Spleen (tissue), 11 donors: Measurements from ENCODE around the gene SPTAN1. TPM values are rescaled to one million over a fixed set of nuclear protein-coding genes. Genes with fewer than 3 reads are reported as not detected.

ENCODE experiments used
- DNase-seq: peaks from one replicate; pipeline ENCODE4 v3.0.0-alpha.2; 2020
- H3K27ac ChIP-seq, 8 donors: fragments of 200-600 bp; sonication (generic) in 7 of 8; 1 replicate in 4 of 8; 2 replicates in 4 of 8; pipeline versions ENCODE4 v1.5.0 to v1.8.0; 2016 to 2021; ENCODE audit warnings: inconsistent platforms in 4 of 8, mild to moderate bottlenecking in 4 of 8, moderate library complexity in 1 of 8
- H3K27me3 ChIP-seq, 7 donors: fragments of 200-600 bp; sonication (generic) in 6 of 7; replicated peaks in 1 of 7; 1 replicate in 4 of 7; 2 replicates in 3 of 7; pipeline versions ENCODE4 v1.5.0 to v1.8.0; 2016 to 2021; ENCODE audit warnings: inconsistent platforms in 3 of 7, mild to moderate bottlenecking in 1 of 7
- H3K36me3 ChIP-seq, 6 donors: fragments of 200-600 bp; sonication (generic) in 5 of 6; 1 replicate in 4 of 6; 2 replicates in 2 of 6; pipeline versions ENCODE4 v1.5.0 to v1.8.0; 2016 to 2021; ENCODE audit warnings: inconsistent platforms in 2 of 6
- H3K4me1 ChIP-seq, 6 donors: fragments of 200-600 bp; sonication (generic) in 5 of 6; 1 replicate in 3 of 6; 2 replicates in 3 of 6; pipeline versions ENCODE4 v1.5.0 to v1.8.0; 2016 to 2021; ENCODE audit warnings: inconsistent platforms in 3 of 6
- H3K4me3 ChIP-seq, 8 donors: fragments of 200-600 bp; sonication (generic) in 7 of 8; 1 replicate in 4 of 8; 2 replicates in 4 of 8; pipeline versions ENCODE4 v1.5.0 to v1.8.0; 2016 to 2021; ENCODE audit warnings: inconsistent platforms in 4 of 8, mild to moderate bottlenecking in 4 of 8, moderate library complexity in 2 of 8
- H3K9me3 ChIP-seq, 8 donors: fragments of 200-600 bp; sonication (generic) in 7 of 8; 1 replicate in 4 of 8; 2 replicates in 4 of 8; pipeline versions ENCODE4 v1.5.0 to v1.8.0; 2016 to 2021; ENCODE audit warnings: inconsistent platforms in 4 of 8
- POLR2A ChIP-seq, 3 donors: fragments of 450-650 bp; IDR thresholded peaks; one replicate each; pipeline ENCODE4 v1.5.1; 2017; ENCODE audit warnings: antibody characterized with exemption in 3 of 3, mild to moderate bottlenecking in 1 of 3
- POLR2AphosphoS5 ChIP-seq, 3 donors: sonication (generic); formaldehyde crosslinking; IDR thresholded peaks; one replicate each; pipeline ENCODE4 v1.5.1; 2017; ENCODE audit warnings: antibody characterized with exemption in 3 of 3
- WGBS, 5 donors: extraction: QIAGEN DNeasy Blood & Tissue Kit in 3 of 5; methylation state at CpG; one replicate each; pipeline versions ENCODE4 v1.1.5 to v1.1.7; 2013 to 2018; 5-methylcytosine and 5-hydroxymethylcytosine counted together
- intact Hi-C: fragments of 100-400 bp; cut with DNase I; formaldehyde crosslinking; loops from one replicate; pipeline ENCODE4 v1.15.0; 2023; ENCODE audit warnings: low total_unique reads
- polyA plus RNA-seq, 3 donors: library from polyadenylated mRNA; stranded (reverse); fragments of 200-250 nt; gene quantifications; one replicate each; pipeline ENCODE4 v1.2.1, GENCODE V29; 2013
- total RNA-seq, 7 donors: library from RNA; depleted of rRNA in 3 of 7; stranded (reverse); fragments of >200 nt in 3 of 7; fragmentation: NEBNext Ultra II Directional in 4 of 7; extraction: Animal tissue kit (Norgen Biotek cat#: 25700) in 4 of 7; gene quantifications; one replicate each; pipeline versions ENCODE4 v1.1.0 to v1.2.1, GENCODE V29; 2016 to 2021
- TF ChIP-seq, protein P1 (sequence below), 11 experiments: fragments of 200-600 bp in 7 of 11; fragments of 450-650 bp in 4 of 11; sonication (generic) in 4 of 11; IDR thresholded peaks in 8 of 11; conservative IDR thresholded peaks in 3 of 11; 1 replicate in 7 of 11; 2 replicates in 4 of 11; pipeline versions ENCODE4 v1.4.0 to v1.8.0; 2016 to 2021; ENCODE audit warnings: antibody characterized with exemption in 11 of 11, inconsistent platforms in 4 of 11, mild to moderate bottlenecking in 1 of 11
- donor health status: healthy with polysubstance abuse.
- donor health status: DM: no; HTN: no; CAD: no; lungs with moderate emphysema.
- donor health status: DM: no; HTN: no; CAD: no.
- donor health status: Bipolar disorder and iron deficiency.
- donor health status: healthy.
- donor health status: DM: no; HTN: no; CAD: no.
- donor health status: DM: yes; HTN: yes; CAD: no.

Gene SPTAN1
- total and polyA plus RNA-seq, 10 donors: 83.4 to 386 (median 248) TPM

- WGBS, 5 donors: 75 to 92% (median 84%) methylated on average over 5 of the region's 5 CpGs
- TF ChIP-seq POLR2AphosphoS5 (IDR thresholded peaks at IDR 0.05): no peak
- TF ChIP-seq POLR2A (IDR thresholded peaks at IDR 0.05): no peak
- TF ChIP-seq, protein P1, sequence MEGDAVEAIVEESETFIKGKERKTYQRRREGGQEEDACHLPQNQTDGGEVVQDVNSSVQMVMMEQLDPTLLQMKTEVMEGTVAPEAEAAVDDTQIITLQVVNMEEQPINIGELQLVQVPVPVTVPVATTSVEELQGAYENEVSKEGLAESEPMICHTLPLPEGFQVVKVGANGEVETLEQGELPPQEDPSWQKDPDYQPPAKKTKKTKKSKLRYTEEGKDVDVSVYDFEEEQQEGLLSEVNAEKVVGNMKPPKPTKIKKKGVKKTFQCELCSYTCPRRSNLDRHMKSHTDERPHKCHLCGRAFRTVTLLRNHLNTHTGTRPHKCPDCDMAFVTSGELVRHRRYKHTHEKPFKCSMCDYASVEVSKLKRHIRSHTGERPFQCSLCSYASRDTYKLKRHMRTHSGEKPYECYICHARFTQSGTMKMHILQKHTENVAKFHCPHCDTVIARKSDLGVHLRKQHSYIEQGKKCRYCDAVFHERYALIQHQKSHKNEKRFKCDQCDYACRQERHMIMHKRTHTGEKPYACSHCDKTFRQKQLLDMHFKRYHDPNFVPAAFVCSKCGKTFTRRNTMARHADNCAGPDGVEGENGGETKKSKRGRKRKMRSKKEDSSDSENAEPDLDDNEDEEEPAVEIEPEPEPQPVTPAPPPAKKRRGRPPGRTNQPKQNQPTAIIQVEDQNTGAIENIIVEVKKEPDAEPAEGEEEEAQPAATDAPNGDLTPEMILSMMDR (IDR thresholded peaks at IDR 0.05 in 8 of 11, conservative IDR thresholded peaks at IDR 0.05 in 3 of 11): no peak
- Histone ChIP-seq H3K36me3 (peaks cover 0 to 4% (median 0%) of the 10 kb centered on the region in 6 donors), H3K4me1 (peaks cover 44 to 89% (median 70%) of the 10 kb centered on the region in 6 donors), H3K27me3 (no peaks in the 10 kb centered on the region), H3K4me3 (no peak overlapping the region), H3K9me3 (no peaks in the 10 kb centered on the region), H3K27ac (peak overlapping the region in 5 of 8 donors; percentile 0 to 75 (median 12))
- intact Hi-C loops: loop anchor here (10.0 kb wide), 1 partner anchor 52 kb away; the partner anchor contains the start of gene GLE1
- DNase-seq: no peak
Observed at GRCh38 chr9:128556926-128557634, 4.7 kb downstream of the SPTAN1 start.

GRCh38 chr9:128558431-128559310 lies 6.3 kb downstream of the SPTAN1 start:
- no peaks in the 10 kb centered on the region for H3K27me3 ChIP-seq
- H3K4me1 ChIP-seq: peaks cover 43 to 83% (median 64%) of the 10 kb centered on the region in 6 donors
- peak overlapping the region in 1 of 8 donors; percentile 34 for H3K4me3 ChIP-seq
- peak overlapping the region; percentile 15 to 78 (median 72) for H3K27ac ChIP-seq
- peak in 2 of 3 donors; percentile 77 to 82 for TF ChIP-seq POLR2AphosphoS5 (IDR thresholded peaks at IDR 0.05)
- TF ChIP-seq, protein P1 (IDR thresholded peaks at IDR 0.05 in 8 of 11, conservative IDR thresholded peaks at IDR 0.05 in 3 of 11): no peak
- WGBS, 5 donors: 7 to 13% (median 9%) methylated on average over 12 of the region's 12 CpGs
- peak; percentile 82 for DNase-seq
- H3K9me3 ChIP-seq: no peaks in the 10 kb centered on the region
- H3K36me3 ChIP-seq: peaks cover 0 to 13% (median 0%) of the 10 kb centered on the region in 6 donors
- intact Hi-C loops: loop anchor here (10.0 kb wide), 1 partner anchor 54 kb away; the partner anchor contains the start of gene GLE1

DNA sequence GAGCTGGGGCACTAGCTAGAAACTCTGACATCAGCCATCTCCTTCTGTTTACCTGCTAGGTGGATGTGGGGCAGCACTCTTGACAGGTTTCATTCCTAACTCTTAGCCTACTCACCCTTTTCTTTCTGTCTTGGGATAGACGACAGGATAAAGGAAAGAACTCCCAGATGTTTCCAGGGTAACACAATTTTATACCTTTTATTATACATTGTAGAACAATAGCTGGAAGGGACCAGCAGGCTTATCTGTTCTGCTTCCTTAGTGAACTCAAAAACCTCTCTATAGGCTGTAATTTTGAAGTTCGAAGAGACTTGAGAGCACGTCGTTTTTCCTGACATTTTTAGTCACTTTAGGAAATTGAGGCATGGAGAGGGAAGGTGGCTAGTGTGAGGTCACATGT lies 13.2 kb downstream of the SPTAN1 start:
- Histone ChIP-seq H3K4me3 (no peak overlapping the region), H3K27ac (peak overlapping the region in 6 of 8 donors; percentile 40 to 71 (median 60)), H3K4me1 (peaks cover 0 to 39% (median 10%) of the 10 kb centered on the region in 6 donors), H3K36me3 (peaks cover 0 to 60% (median 31%) of the 10 kb centered on the region in 6 donors), H3K9me3 (no peaks in the 10 kb centered on the region), H3K27me3 (no peaks in the 10 kb centered on the region)
- no peak for DNase-seq
- WGBS, 5 donors: 66 to 79% (median 70%) methylated on average over 4 of the region's 4 CpGs
- intact Hi-C loops: no loop called here
- no peak for TF ChIP-seq POLR2A (IDR thresholded peaks at IDR 0.05)
- TF ChIP-seq, protein P1 (IDR thresholded peaks at IDR 0.05 in 8 of 11, conservative IDR thresholded peaks at IDR 0.05 in 3 of 11): no peak
- TF ChIP-seq POLR2AphosphoS5 (IDR thresholded peaks at IDR 0.05): no peak
